PC-3 (cell line): ENCODE measurements around the gene ELL2. TPM values are rescaled to one million over a fixed set of nuclear protein-coding genes. Genes with fewer than 3 reads are reported as not detected.

Experiments used
- ATAC-seq: fragments of 200-7000 bp; cut with Tn5 transposase; 2 replicates; pipeline ENCODE4 v1.9.1; 2020; ENCODE audit warnings: mild to moderate bottlenecking, moderate library complexity
- BruUV-seq: library from RNA; stranded (reverse); fragments of 400-500 nt; replicated peaks from 2 replicates; lab custom pipeline; 2021; lab: Mats Ljungman, UMichigan
- CTCF ChIA-PET: fragments of 300-600 bp; sonication (Branson Sonifier 250); formaldehyde crosslinking; loops from one replicate; lab custom pipeline; 2022; ENCODE audit warnings: antibody characterized with exemption; lab: Charles Lee
- POLR2A ChIA-PET: fragments of 300-600 bp; sonication (Branson Sonifier 250); formaldehyde crosslinking; loops from one replicate; lab custom pipeline; 2022; ENCODE audit warnings: antibody characterized with exemption; ENCODE audit not compliant: unreplicated experiment; lab: Charles Lee
- DNase-seq: peaks from one replicate; pipeline ENCODE4 v3.0.0-alpha.2; 2015
- H2AFZ ChIP-seq: fragments of 300-600 bp; sonication (generic); 2 replicates; pipeline ENCODE4 v1.6.0; 2016; ENCODE audit warnings: antibody characterized with exemption, low read length
- H3F3A ChIP-seq: fragments of 300-600 bp; sonication (generic); one replicate; pipeline ENCODE4 v1.6.0; 2017; ENCODE audit warnings: antibody characterized with exemption, low read length, control low read depth, mild to moderate bottlenecking; ENCODE audit not compliant: unreplicated experiment
- H3K27ac ChIP-seq: fragments of 300-600 bp; sonication (generic); 2 replicates; pipeline ENCODE4 v1.5.1; 2016; ENCODE audit warnings: mild to moderate bottlenecking, low read length
- H3K27me3 ChIP-seq: fragments of 300-600 bp; sonication (generic); 2 replicates; pipeline ENCODE4 v1.6.1; 2016; ENCODE audit warnings: low read length, mixed read lengths
- H3K36me3 ChIP-seq: fragments of 300-600 bp; sonication (generic); 2 replicates; pipeline ENCODE4 v1.6.1; 2016; ENCODE audit warnings: low read depth, mixed run types, low read length, mixed read lengths
- H3K4me1 ChIP-seq: fragments of 300-600 bp; sonication (generic); 2 replicates; pipeline ENCODE4 v1.5.1; 2016; ENCODE audit warnings: low read length; ENCODE audit not compliant: insufficient read depth
- H3K4me2 ChIP-seq: fragments of 300-600 bp; sonication (generic); 2 replicates; pipeline ENCODE4 v1.6.0; 2016; ENCODE audit warnings: low read length
- H3K4me3 ChIP-seq: fragments of 300-600 bp; sonication (generic); 2 replicates; pipeline ENCODE4 v1.5.1; 2016; ENCODE audit warnings: mild to moderate bottlenecking, low read length, mixed read lengths
- H3K79me2 ChIP-seq: fragments of 300-600 bp; sonication (generic); 2 replicates; pipeline ENCODE4 v1.6.1; 2017; ENCODE audit warnings: low read length, mixed read lengths
- H3K9ac ChIP-seq: fragments of 300-600 bp; sonication (generic); 2 replicates; pipeline ENCODE4 v1.6.0; 2016; ENCODE audit warnings: mild to moderate bottlenecking, low read length
- H3K9me2 ChIP-seq: fragments of 300-600 bp; sonication (generic); replicated peaks from 2 replicates; pipeline ENCODE4 v1.6.1; 2016; ENCODE audit warnings: mixed run types, low read length, mixed read lengths
- H3K9me3 ChIP-seq: fragments of 300-600 bp; sonication (generic); 2 replicates; pipeline ENCODE4 v1.6.1; 2016; ENCODE audit warnings: low read length, mixed read lengths
- H4K20me1 ChIP-seq: fragments of 300-600 bp; sonication (generic); 2 replicates; pipeline ENCODE4 v1.6.1; 2016; ENCODE audit warnings: low read length, mixed read lengths
- EZH2 ChIP-seq: fragments of 300-600 bp; sonication (generic); IDR thresholded peaks from one replicate; pipeline ENCODE4 v1.6.1; 2017; ENCODE audit warnings: antibody characterized with exemption, mild to moderate bottlenecking, low read length; ENCODE audit not compliant: unreplicated experiment
- EZH2phosphoT487 ChIP-seq: fragments of 300-600 bp; sonication (generic); IDR thresholded peaks from 2 replicates; pipeline ENCODE4 v1.6.1; 2018; ENCODE audit warnings: mild to moderate bottlenecking, antibody characterized with exemption, low read length, borderline replicate concordance
- intact Hi-C: fragments of 100-400 bp; cut with micrococcal nuclease; formaldehyde crosslinking; loops from 2 replicates; pipeline ENCODE4 v1.9.0; 2023
- total RNA-seq: library from RNA; depleted of rRNA; stranded (reverse); fragments of >200 nt; gene quantifications from 2 replicates; pipeline ENCODE4 v1.2.3, GENCODE V29; 2014
- TF ChIP-seq, protein P1 (sequence below): fragments of 300-600 bp; sonication (generic); conservative IDR thresholded peaks from 2 replicates; pipeline ENCODE4 v1.5.1; 2017; ENCODE audit warnings: antibody characterized with exemption, low read depth, mild to moderate bottlenecking, low read length

The ELL2 gene
- total RNA-seq, 1 experiment from 2014 or later, result 72.2 TPM

DNA sequence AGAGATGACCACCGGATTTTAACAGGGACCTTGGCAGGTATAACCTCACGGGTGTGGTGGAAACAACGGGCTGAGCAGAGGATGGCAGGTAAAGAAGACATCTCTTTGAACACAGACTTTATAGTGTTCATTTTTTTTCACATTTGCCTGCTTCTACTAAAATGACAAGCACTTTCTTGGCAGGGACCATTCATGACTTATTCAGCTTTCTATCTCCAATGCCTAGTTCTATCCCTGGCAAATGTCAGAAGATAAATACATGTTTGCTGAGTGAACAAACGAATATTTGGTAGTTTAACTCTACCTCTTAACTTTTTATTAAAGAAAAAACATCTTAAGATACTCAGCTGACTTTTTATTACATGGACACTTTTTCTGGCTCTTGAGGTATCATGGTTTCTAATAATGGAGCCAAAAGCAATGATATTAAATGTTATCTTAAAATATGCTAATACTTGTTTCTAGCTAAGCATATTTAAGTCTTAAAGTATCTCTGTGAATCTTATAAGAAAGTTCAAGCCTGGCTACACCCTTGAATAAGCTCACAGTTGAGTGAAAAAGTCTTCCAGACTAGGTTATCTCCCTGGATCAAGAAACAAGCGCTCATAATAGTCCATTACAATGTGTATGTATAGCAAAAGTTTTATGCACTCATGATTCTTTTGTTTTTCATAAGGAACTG lies 8.5 kb downstream of the ELL2 start:
- H3K79me2 ChIP-seq, result peaks cover 96% of the 10 kb centered on the region
- CTCF ChIA-PET, result no interaction called here
- no peak for ATAC-seq

DNA sequence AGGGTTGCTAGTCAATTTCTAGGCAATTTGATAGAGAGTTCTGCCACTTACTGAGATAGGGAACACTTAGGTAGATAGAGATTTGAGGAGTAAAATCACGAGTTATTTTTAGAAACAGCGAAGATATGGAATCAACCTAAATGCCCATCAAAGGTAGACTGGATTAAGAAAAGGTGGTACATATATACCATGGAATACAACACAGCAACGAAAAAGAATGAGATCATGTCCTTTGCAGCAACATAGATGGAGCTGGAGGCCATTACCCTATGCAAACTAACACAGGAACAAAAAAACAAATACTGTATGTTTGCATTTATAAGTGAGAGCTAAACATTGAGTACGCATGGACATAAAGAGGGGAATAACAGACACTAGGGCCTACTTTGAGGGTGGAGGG lies 9.7 kb downstream of the ELL2 start:
- POLR2A ChIA-PET, result no interaction called here

More for the DNA sequence above, 8.5 kb downstream of the ELL2 start:
- Histone ChIP-seq H3K4me2 (no peak overlapping the region), H3K27me3 (no peaks in the 10 kb centered on the region), H3K27ac (no peak overlapping the region), H4K20me1 (peaks cover 65% of the 10 kb centered on the region), H3F3A (no peaks in the 10 kb centered on the region), H3K9ac (no peak overlapping the region), H3K9me2 (no peaks in the 10 kb centered on the region), H3K9me3 (no peaks in the 10 kb centered on the region), H3K36me3 (peaks cover 18% of the 10 kb centered on the region), H3K4me1 (peaks cover 32% of the 10 kb centered on the region), H3K4me3 (no peak overlapping the region), H2AFZ (no peak overlapping the region)
- POLR2A ChIA-PET, result interaction anchor here (0.6 kb wide), 1 partner anchor 48 kb away, joined by 3 read pairs; no protein-coding TSS in a partner anchor
- BruUV-seq, result no TSS peak
- intact Hi-C loops, result loop anchor here (5.0 kb wide), 1 partner anchor 51 kb away; no protein-coding TSS in a partner anchor
- no peak for DNase-seq
- TF ChIP-seq EZH2phosphoT487 (no peak), EZH2 (no peak)
- TF ChIP-seq, protein P1, sequence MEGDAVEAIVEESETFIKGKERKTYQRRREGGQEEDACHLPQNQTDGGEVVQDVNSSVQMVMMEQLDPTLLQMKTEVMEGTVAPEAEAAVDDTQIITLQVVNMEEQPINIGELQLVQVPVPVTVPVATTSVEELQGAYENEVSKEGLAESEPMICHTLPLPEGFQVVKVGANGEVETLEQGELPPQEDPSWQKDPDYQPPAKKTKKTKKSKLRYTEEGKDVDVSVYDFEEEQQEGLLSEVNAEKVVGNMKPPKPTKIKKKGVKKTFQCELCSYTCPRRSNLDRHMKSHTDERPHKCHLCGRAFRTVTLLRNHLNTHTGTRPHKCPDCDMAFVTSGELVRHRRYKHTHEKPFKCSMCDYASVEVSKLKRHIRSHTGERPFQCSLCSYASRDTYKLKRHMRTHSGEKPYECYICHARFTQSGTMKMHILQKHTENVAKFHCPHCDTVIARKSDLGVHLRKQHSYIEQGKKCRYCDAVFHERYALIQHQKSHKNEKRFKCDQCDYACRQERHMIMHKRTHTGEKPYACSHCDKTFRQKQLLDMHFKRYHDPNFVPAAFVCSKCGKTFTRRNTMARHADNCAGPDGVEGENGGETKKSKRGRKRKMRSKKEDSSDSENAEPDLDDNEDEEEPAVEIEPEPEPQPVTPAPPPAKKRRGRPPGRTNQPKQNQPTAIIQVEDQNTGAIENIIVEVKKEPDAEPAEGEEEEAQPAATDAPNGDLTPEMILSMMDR, result no peak

More for the DNA sequence above, 9.7 kb downstream of the ELL2 start:
- no peak overlapping the region for H2AFZ ChIP-seq
- DNase-seq (no peak), ATAC-seq (no peak)
- no peak for TF ChIP-seq EZH2
- TF ChIP-seq, protein P1, result no peak
- TF ChIP-seq EZH2phosphoT487, result no peak
- H3K27me3 ChIP-seq, result no peaks in the 10 kb centered on the region
- CTCF ChIA-PET, result no interaction called here
- no TSS peak for BruUV-seq
- H4K20me1 ChIP-seq, result peaks cover 52% of the 10 kb centered on the region
- no peak overlapping the region for H3K4me2 ChIP-seq
- intact Hi-C loops, result loop anchor here (5.0 kb wide), 1 partner anchor 50 kb away; no protein-coding TSS in a partner anchor
- no peaks in the 10 kb centered on the region for H3K9me2 ChIP-seq
- peaks cover 96% of the 10 kb centered on the region for H3K79me2 ChIP-seq
- peaks cover 18% of the 10 kb centered on the region for H3K36me3 ChIP-seq
- peaks cover 19% of the 10 kb centered on the region for H3K4me1 ChIP-seq
- no peak overlapping the region for H3K9ac ChIP-seq
- H3K9me3 ChIP-seq, result no peaks in the 10 kb centered on the region
- H3F3A ChIP-seq, result no peaks in the 10 kb centered on the region
- H3K4me3 ChIP-seq, result no peak overlapping the region
- no peak overlapping the region for H3K27ac ChIP-seq
